HG02970 (cell line): ENCODE results near the gene PMM2.

Experiments
- ATAC-seq: cut with Tn5 transposase; IDR thresholded peaks from one replicate; pipeline ENCODE4 v1.9.1; 2021; ENCODE audit warnings: mild to moderate bottlenecking, moderate library complexity, moderate number of reproducible peaks; ENCODE audit not compliant: unreplicated experiment, low FRiP score

The PMM2 gene

GRCh38 chr16:8848231-8848938 is 50.7 kb downstream of the PMM2 start:
- ATAC-seq, result no peak

DNA sequence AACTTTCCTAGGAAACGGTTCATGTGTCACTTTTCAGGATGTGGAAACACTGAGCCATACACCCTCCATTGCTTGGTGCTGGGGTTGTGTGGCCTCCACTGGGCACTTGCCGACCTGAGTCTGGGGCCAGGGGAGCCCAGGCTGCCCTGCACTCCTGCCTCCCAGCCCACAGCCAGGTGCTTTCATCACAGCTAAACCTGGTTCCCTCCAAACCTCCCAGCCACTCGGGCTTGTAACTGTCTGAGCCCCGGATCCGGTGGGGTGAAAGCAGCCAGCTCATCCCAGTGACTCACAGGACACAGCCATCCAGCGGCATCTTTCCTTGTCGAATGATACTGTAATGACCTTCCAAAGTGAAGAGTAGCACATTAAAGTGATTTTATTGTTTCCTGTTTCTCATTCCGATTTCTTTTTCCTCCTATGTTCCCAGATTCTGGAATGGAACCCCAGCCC is 51.3 kb downstream of the PMM2 start:
- ATAC-seq, result no peak

- ATAC-seq, result no peak
Measured at GRCh38 chr16:8849411-8850011, 51.9 kb downstream of the PMM2 start.

DNA sequence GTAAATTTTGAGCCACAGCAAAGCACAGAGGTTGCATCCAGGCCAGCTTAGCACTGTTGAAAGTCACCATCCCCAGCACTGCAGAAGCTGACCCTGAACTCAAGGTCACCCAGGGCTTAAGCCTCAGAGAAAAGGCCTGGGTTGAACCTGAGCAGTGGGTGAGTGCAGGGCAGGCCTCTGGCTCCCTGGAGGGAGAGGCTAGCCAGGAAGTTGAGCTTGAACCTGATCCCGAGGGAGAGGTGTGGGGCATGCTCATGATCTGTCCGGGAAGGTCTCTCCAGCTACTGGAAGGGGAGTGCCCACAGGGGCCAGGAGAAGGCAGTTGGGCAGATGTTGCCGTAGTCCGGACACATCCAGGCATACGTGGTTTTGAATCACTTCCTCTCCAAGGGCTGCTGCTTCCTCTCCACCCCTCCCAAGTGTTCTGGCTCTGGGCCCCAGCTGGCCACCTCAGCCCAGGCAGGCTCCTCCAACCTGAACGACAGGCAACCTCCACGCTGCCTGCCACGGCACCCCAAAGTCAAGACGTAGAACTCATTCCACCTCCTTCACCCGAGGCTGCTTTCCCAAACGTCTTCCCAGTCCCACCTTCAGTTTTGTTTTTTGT is 52.7 kb downstream of the PMM2 start:
- no peak for ATAC-seq

DNA sequence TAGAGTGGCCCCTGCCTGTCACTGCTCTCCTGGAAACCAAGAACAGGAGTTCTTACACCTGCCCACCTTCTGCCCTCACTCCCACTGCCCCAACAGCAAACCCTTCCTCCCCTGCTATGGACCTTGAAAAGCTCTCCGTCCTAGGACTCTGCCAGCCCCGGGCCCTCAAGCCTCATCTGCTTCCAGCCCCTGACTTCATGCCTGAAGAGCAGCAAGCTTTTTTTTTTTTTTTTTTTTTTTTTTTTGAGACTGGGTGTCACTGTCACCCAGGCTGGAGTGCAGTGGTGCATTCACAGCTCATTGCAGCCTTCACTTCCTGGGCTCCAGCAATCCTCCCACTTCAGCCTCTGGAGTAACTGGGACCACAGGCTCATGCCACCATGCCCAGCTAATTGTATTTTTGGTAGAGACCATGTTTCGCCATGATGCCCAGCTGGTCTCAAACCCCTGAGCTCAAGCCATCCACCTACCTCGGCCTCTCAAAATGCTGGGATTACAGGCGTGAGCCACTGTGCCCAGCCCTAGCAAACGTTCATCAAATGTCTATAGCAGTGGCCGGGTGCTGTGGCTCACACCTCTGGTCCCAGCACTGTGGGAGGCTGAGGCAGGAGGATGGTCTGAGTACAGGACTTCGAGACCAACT is 54.2 kb downstream of the PMM2 start:
- no peak for ATAC-seq

DNA sequence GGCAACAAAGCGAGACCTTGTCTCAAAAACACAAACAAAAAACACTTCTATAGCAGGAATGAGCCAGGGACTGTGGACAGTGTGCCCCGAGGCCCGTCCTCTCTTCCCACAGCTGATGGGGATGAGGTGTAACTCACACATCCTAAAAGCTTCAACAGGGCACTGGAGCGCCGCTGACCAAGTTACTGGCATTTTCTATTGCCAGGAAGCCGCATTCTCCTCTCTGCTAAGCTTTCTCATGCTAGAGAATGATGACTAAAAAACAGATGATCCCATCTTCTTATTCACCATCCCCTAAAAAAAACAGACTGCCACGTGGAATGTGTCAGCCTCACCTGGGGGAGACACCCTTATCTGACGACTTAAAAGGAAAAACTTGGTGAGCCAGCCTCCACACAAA is 54.9 kb downstream of the PMM2 start:
- ATAC-seq, result no peak

GRCh38 chr16:8853150-8853549 is 55.5 kb downstream of the PMM2 start:
- ATAC-seq, result no peak

DNA sequence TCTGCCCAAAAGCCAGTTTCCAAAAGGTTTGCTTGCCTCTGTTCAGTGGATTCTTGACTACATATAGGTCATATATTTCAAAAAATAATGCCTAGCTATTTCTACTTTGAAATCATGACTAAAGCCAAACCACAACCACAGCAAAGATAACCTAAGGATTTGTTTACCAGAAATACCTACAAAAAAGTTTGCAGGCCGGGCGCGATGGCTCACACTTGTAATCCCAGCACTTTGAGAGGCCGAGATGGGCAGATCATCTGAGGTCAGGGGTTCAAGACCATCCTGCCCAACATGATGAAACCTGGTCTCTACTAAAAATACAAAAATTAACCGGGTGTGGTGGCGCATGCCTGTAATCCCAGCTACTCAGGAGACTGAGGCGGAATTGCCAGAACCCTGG is 56.0 kb downstream of the PMM2 start:
- no peak for ATAC-seq

DNA sequence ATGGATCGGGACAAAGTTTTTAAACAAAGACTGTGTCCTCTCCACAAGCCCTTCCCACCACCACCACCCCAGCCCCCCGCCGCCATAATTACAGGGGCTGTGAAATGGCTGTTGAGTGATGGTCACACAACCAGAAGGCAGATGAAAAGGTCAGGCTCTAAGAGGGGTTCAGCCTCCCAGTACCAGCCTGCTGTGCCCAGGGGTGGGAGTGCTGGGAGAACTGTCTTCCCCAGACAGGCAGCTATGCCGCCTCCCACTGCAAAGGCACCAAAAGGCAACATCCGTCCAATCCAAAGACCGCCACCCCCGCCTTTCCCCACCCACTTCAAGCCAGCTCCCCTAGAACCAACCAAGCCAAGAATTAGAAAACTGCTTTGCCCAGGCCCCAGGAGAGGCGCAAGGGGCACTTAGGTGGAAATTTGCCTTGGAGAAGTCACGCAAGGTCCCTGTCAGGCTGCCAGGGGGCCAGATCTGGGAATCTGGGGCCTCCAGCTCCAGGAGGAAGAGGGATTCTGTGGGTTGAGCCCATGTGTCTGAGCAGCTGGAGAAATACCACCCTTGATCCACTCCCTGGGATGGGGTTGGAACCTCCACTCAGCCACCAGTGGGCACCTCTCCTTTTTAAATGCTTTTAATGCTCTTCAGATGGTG is 56.8 kb downstream of the PMM2 start:
- no peak for ATAC-seq

GRCh38 chr16:8855051-8855786 is 57.6 kb downstream of the PMM2 start:
- no peak for ATAC-seq

DNA sequence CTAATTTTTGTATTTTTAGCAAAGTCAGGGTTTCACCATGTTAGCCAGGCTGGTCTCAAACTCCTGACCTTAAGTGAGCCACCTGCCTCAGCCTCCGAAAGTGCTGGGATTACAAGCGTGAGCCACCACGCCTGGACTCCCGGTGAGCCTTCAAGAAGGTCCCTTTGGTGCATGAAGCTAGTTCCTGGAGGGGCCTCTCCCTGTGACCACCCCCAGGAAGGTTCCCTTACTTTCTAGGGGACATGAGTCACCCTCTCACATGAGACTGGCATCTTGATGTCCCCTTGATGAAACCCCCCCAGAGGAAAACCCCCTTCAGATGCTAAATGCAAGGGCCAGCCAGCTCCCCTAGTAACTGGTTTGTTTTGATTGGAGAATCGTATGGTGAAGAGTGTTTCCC is 58.3 kb downstream of the PMM2 start:
- no peak for ATAC-seq

GRCh38 chr16:8858994-8859912 is 61.6 kb downstream of the PMM2 start:
- no peak for ATAC-seq

- ATAC-seq, result no peak
Measured at GRCh38 chr16:8859913-8860881, 62.6 kb downstream of the PMM2 start.

DNA sequence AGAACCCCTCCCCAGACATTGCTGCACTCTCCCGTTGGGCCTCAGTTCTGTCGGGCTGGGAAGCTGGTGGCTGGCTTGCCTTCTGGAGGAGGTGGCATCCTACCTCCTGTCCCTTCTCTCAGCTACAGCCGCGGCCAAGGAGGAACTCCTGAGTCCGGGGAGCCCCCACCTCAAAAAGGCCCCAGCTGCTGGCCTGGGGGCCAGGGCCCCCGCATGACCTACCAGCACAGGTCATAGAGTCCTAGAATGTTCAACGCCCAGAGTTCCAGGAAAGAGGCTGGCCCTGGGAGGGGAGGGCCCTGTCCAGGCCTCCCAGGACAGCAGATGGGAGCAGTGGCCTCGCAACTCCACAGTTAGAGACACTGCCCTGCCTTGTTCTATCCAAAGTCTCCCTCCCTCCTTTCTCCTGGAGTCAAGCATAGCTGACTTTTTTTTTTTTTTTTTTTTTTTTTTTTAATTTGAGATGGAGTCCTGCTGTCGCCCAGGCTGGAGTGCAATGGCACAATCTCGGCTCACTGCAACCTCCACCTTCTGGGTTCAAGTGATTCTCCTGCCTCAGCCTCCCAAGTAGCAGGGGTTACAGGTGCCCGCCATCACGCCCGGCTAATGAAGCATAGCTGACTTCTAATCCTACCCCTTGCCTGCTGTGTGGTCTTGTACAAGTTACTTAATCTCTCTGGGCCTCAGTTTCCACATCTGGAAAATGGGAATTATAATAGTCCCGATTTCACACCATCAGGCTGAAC is 64.1 kb downstream of the PMM2 start:
- ATAC-seq, result no peak

DNA sequence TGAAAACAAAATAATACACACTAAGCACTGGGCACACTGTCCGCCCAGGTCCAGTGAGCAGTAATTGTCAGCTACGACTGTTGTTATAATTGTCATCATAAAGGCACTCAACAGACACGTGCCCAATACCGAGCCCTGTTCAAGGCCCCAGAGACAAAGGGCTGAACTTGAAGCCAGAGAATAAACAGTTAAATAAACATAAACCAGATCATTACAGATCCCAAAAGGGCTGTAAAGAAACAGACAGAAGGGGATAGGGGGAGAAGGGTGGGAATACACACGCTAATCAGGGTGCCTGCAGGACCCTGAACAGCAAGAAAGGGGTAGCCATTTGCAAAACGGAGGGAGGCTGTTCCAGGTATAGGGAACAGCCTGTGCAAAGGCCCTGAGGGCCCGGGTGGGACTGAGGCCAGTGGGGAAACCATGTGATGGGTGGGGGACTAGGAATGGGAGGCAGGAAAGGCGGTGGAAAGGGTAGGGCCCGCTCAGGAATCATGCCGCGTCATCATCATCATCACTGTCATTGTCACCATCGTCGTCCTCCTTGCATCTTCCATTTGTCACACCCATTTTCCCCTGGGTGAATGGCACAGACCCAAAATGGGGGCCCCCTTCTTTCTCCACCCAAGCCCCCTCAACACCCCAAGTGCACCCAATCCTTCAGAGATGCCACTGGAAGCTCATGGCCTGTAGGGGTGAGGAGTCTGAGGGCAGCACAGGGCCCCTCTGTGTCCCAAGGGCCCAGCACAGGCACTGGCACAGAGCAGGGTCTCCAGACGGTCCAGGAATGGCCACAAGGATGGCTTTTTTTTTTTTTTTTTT is 64.9 kb downstream of the PMM2 start:
- no peak for ATAC-seq

GRCh38 chr16:8863594-8864424 is 66.2 kb downstream of the PMM2 start:
- ATAC-seq, result no peak
